ENCODE data around the gene AAMP.

The AAMP gene

DNA sequence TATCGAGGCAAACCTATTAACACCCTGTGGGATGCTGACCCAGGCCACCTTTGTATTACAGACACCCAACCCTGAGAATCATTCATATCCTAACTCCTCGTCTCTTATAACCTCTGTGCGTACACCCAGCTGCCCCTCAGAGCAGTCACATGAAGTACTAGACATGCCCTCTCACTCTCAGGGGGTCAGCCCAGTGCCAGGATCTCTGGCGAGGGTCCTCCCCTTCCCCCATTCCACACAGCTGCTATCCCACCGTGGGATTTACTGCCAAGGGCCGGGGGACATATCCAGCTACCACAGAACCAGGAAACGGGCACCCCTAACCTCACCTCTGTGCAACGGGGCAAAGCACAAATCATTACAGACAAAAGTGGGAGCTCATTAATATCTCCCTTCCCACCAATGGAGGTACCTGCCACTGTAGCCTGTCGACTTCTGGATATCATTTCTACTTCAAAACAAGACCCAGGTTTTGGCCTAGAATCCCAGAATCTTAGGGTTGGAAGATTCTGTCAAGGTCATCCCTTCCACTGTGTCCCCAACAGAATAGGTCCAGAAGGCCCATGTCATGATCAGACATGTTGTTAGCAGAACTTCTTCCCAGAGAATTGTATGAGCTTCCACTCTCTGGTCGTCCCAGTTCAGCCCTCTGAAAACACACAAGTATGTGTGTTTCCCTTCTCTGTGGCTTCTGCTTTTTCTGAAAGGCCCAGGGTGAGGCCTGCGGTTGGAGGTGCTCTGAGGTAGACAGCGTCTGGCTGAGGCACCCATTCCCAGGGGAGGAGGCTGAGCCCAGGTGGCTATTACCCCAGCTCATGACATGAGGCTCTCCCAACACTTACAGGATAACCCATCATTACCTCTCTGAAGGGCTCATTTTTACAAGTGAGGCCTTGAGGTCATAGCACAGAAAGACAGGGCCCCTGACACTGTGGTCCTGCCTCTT is 20.7 kb upstream of the AAMP start:
- H3K27ac ChIP-seq (ENCODE audit: insufficient read depth in 1 of 2, low read depth in 1 of 2, low read length in 2 of 2, poor library complexity in 1 of 2, severe bottlenecking in 2 of 2) = peak overlapping the region; percentile 66 to 90
- ChIA-PET CTCF (interaction anchor here (0.6 to 23.0 kb wide), 16 partner anchors 9 to 355 kb away, joined by 3 to 451 read pairs (median 6); partner anchors contain the start of genes AAMP, CATIP and PNKD), POLR2A (interaction anchor here (0.6 to 1.3 kb wide), 7 partner anchors 18 to 378 kb away, joined by 3 to 4 read pairs (median 3); partner anchors contain the start of genes AAMP and PNKD)
- peaks cover 25 to 85% (median 76%) of the 10 kb centered on the region in 4 experiments for H3K4me1 ChIP-seq (ENCODE audit: control extremely low read depth in 1 of 4, control insufficient read depth in 4 of 4, insufficient read depth in 4 of 4, low read length in 3 of 4)
- no peaks in the 10 kb centered on the region for H3K27me3 ChIP-seq (replicated peaks in 2 of 5; ENCODE audit: control insufficient read depth in 4 of 5, insufficient read depth in 5 of 5, low read length in 4 of 5)
- 32% methylated on average over 12 of the region's 12 CpGs for WGBS (ENCODE audit: insufficient coverage)
- no peaks in the 10 kb centered on the region for H3K9me3 ChIP-seq (ENCODE audit: control extremely low read depth in 1 of 5, control insufficient read depth in 4 of 5, insufficient read depth in 2 of 5, low read depth in 1 of 5, low read length in 4 of 5)
- DNase-seq = peak; percentile 59 to 86 (median 77)
- H3K4me3 ChIP-seq (ENCODE audit: control insufficient read depth in 1 of 7, extremely low read depth in 1 of 7, insufficient read depth in 4 of 7, low read depth in 2 of 7, low read length in 6 of 7) = peak overlapping the region in 6 of 7 experiments; percentile 62 to 93 (median 84)
- peaks cover 0 to 1% (median 0%) of the 10 kb centered on the region in 4 experiments for H3K36me3 ChIP-seq (ENCODE audit: control insufficient read depth in 4 of 4, insufficient read depth in 4 of 4, low read length in 3 of 4)

DNA sequence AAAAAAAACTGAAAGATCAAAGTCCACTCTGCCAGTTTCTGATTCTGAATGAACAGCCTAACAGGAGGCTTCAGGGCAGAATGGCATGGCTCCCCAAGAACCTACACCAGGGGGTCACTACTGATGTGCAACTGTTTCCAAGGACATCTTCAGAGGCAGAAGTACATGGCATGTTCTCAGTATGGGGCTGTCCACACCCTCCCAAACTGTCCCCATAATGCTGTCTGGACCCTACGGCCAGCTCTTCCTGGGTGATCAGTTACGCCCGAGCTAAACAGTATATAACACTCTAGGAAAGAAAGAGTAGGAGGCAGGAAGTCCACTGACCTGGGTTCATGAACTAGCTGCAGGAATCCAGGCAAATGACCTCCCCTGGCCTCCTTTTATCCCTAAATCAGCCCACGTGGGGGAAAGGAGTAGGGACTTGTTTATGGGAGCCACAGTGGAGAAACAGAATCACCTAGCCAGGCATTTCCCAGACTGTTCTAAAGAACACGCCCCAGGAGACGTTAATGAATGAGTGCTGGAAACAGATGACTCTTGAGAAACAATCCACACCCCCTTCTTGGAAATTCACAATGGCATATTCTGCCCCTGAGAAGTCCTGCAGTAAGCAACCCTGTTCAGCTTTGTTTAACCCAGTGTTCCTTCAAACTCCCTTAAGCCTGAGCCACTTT is 19.8 kb upstream of the AAMP start:
- Histone ChIP-seq H3K4me3 (ENCODE audit: control insufficient read depth in 1 of 7, extremely low read depth in 1 of 7, insufficient read depth in 4 of 7, low read depth in 2 of 7, low read length in 6 of 7) (peak overlapping the region in 5 of 7 experiments; percentile 37 to 93 (median 87)), H3K4me1 (ENCODE audit: control extremely low read depth in 1 of 4, control insufficient read depth in 4 of 4, insufficient read depth in 4 of 4, low read length in 3 of 4) (peaks cover 26 to 93% (median 83%) of the 10 kb centered on the region in 4 experiments), H3K9me3 (ENCODE audit: control extremely low read depth in 1 of 5, control insufficient read depth in 4 of 5, insufficient read depth in 2 of 5, low read depth in 1 of 5, low read length in 4 of 5) (no peaks in the 10 kb centered on the region), H3K27ac (ENCODE audit: insufficient read depth in 1 of 2, low read depth in 1 of 2, low read length in 2 of 2, poor library complexity in 1 of 2, severe bottlenecking in 2 of 2) (peak overlapping the region; percentile 66 to 90), H3K36me3 (ENCODE audit: control insufficient read depth in 4 of 4, insufficient read depth in 4 of 4, low read length in 3 of 4) (peaks cover 0 to 7% (median 0%) of the 10 kb centered on the region in 4 experiments), H3K27me3 (replicated peaks in 2 of 5; ENCODE audit: control insufficient read depth in 4 of 5, insufficient read depth in 5 of 5, low read length in 4 of 5) (no peaks in the 10 kb centered on the region)
- WGBS (ENCODE audit: insufficient coverage) = 20% methylated on average over 3 of the region's 6 CpGs
- no peak for DNase-seq
- ChIA-PET CTCF (interaction anchor here (0.6 to 23.0 kb wide), 12 partner anchors 10 to 177 kb away, joined by 3 to 451 read pairs (median 6); partner anchors contain the start of genes AAMP, CATIP and PNKD), POLR2A (interaction anchor here (0.6 to 1.3 kb wide), 2 partner anchors 58 to 106 kb away, joined by 3 read pairs; no protein-coding TSS in a partner anchor)

DNA sequence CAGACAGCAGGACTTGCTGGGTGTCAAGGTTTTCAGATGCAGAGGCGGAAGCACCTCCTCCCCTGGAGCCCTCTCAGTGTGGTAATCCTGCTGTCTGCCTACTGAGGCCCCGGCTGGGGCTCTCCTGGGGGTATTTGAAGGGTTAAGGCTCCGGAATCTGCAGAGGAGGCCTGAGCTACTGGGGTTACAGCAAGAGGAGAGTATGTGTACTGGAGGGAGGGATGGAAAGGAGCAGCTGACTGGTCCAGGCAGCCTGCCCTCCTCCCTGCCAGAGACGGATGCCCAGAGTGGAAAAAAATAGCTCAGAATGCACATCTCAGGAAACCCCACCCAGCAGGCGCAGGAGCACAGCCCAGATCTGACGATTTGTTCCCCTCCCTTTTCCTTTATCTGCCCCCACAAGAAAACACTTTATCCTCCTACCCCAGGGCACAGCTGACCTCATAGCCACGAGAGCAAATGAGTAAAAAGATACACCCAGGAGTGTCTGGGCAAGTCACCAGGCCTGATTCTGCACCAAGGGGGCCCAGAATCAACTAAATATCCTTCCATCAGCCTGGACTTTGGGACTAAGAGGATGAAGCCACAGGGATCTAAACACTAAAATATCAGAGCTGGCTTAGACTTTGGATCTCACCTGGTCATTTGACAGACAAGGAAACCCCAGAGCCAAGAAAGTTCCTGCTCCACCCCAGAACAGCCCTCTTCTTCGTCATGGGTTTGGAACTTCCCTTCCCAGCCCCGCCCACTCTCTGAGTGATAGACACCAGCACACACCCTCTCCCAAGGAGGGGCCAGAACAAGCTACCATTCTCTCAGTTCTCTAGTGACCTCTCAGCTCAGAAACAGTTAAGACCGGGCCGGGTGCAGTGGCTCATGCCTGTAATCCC is 16.9 kb upstream of the AAMP start:
- peaks cover 26 to 77% (median 71%) of the 10 kb centered on the region in 4 experiments for H3K4me1 ChIP-seq (ENCODE audit: control extremely low read depth in 1 of 4, control insufficient read depth in 4 of 4, insufficient read depth in 4 of 4, low read length in 3 of 4)
- POLR2A ChIA-PET = interaction anchor here (0.6 to 3.3 kb wide), 10 partner anchors 9 to 181 kb away, joined by 3 to 29 read pairs (median 6); partner anchors contain the start of genes AAMP, CTDSP1 and PNKD
- peak overlapping the region; percentile 89 to 91 for H3K27ac ChIP-seq (ENCODE audit: insufficient read depth in 1 of 2, low read depth in 1 of 2, low read length in 2 of 2, poor library complexity in 1 of 2, severe bottlenecking in 2 of 2)
- CTCF ChIA-PET = interaction anchor here (0.6 to 20.2 kb wide), 14 partner anchors 9 to 179 kb away, joined by 3 to 383 read pairs (median 6); partner anchors contain the start of genes AAMP, CATIP, CTDSP1 and PNKD
- no peaks in the 10 kb centered on the region for H3K27me3 ChIP-seq (replicated peaks in 2 of 5; ENCODE audit: control insufficient read depth in 4 of 5, insufficient read depth in 5 of 5, low read length in 4 of 5)
- H3K9me3 ChIP-seq (ENCODE audit: control extremely low read depth in 1 of 5, control insufficient read depth in 4 of 5, insufficient read depth in 2 of 5, low read depth in 1 of 5, low read length in 4 of 5) = no peaks in the 10 kb centered on the region
- peak overlapping the region in 6 of 7 experiments; percentile 2 to 68 (median 53) for H3K4me3 ChIP-seq (ENCODE audit: control insufficient read depth in 1 of 7, extremely low read depth in 1 of 7, insufficient read depth in 4 of 7, low read depth in 2 of 7, low read length in 6 of 7)
- peak; percentile 88 to 94 (median 92) for DNase-seq
- 5% methylated on average over 10 of the region's 11 CpGs for WGBS (ENCODE audit: insufficient coverage)
- H3K36me3 ChIP-seq (ENCODE audit: control insufficient read depth in 4 of 4, insufficient read depth in 4 of 4, low read length in 3 of 4) = peaks cover 2 to 32% (median 10%) of the 10 kb centered on the region in 4 experiments

DNA sequence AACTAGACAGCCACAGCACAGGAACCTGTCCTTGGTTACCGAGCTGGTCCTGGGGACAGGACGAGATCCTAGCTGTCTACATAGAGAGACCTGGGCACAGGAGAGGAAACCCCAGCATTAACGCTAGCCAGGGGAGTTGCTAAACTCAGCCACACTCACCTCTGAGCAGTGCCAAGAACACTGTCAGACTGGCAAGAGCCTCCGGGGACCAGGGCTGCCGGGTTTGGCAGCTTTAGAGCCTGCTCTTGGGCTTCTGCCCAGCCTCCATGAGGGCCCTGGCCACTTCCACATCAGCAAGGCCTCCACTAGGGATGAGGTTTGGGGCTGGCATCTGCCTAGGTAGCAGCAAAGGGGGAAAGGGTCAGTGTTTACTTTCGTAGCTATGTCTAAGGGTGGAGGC is 15.7 kb upstream of the AAMP start:
- no peak for DNase-seq
- Histone ChIP-seq H3K27ac (ENCODE audit: insufficient read depth in 1 of 2, low read depth in 1 of 2, low read length in 2 of 2, poor library complexity in 1 of 2, severe bottlenecking in 2 of 2) (peak overlapping the region; percentile 62 to 91), H3K4me1 (ENCODE audit: control extremely low read depth in 1 of 4, control insufficient read depth in 4 of 4, insufficient read depth in 4 of 4, low read length in 3 of 4) (peaks cover 25 to 65% (median 59%) of the 10 kb centered on the region in 4 experiments), H3K27me3 (replicated peaks in 2 of 5; ENCODE audit: control insufficient read depth in 4 of 5, insufficient read depth in 5 of 5, low read length in 4 of 5) (no peaks in the 10 kb centered on the region), H3K36me3 (ENCODE audit: control insufficient read depth in 4 of 4, insufficient read depth in 4 of 4, low read length in 3 of 4) (peaks cover 7 to 40% (median 17%) of the 10 kb centered on the region in 4 experiments), H3K9me3 (ENCODE audit: control extremely low read depth in 1 of 5, control insufficient read depth in 4 of 5, insufficient read depth in 2 of 5, low read depth in 1 of 5, low read length in 4 of 5) (no peaks in the 10 kb centered on the region), H3K4me3 (ENCODE audit: control insufficient read depth in 1 of 7, extremely low read depth in 1 of 7, insufficient read depth in 4 of 7, low read depth in 2 of 7, low read length in 6 of 7) (peak overlapping the region in 5 of 7 experiments; percentile 44 to 68 (median 56))
- WGBS (ENCODE audit: insufficient coverage) = 57% methylated on average over 5 of the region's 6 CpGs
- ChIA-PET POLR2A (interaction anchor here (2.5 to 3.3 kb wide), 3 partner anchors 10 to 111 kb away, joined by 17 to 29 read pairs (median 20); partner anchors contain the start of genes AAMP and PNKD), CTCF (interaction anchor here (0.8 to 20.2 kb wide), 4 partner anchors 11 to 71 kb away, joined by 4 to 383 read pairs (median 16); partner anchors contain the start of genes AAMP, CATIP and PNKD)

DNA sequence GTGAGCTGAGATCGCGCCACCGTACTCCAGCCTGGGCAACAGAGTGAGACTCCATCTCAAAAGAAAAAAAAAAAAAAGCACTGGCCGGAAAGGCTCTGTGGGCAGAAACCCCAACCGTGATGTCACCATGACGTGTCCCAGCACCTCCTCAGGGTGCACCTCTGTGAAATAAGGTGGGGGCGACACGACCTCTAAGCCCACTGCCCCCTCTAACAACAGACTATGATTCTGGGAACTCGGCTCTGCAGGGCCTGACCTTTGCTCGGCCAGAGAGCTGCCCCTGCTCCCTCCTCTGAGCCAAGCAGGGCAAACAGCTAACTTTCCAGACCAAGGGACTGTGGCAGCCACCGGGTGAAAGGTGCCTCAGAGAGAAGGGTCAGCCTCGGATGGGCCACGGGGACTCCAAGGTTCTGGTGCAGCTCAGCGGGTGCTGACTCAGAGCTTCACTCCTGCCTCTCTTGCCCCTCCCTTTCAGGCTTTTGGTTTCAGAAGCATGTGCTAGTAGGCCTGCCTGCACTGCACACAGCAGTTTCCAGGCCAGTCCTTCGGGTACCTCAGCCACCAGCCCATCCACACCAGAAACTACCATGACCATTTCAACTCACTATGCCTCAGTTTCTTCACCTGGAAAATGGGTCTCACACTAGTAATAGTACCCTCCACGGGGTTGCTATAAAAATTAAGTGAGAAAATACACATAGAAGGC is 14.3 kb upstream of the AAMP start:
- H3K27ac ChIP-seq (ENCODE audit: insufficient read depth in 1 of 2, low read depth in 1 of 2, low read length in 2 of 2, poor library complexity in 1 of 2, severe bottlenecking in 2 of 2) = peak overlapping the region; percentile 62 to 91
- ChIA-PET CTCF (interaction anchor here (0.6 to 20.2 kb wide), 4 partner anchors 9 to 494 kb away, joined by 3 to 383 read pairs (median 3); partner anchors contain the start of genes AAMP and PNKD), POLR2A (interaction anchor here (0.7 to 3.2 kb wide), 4 partner anchors 9 to 922 kb away, joined by 3 to 17 read pairs (median 4); no protein-coding TSS in a partner anchor)
- no peaks in the 10 kb centered on the region for H3K27me3 ChIP-seq (replicated peaks in 2 of 5; ENCODE audit: control insufficient read depth in 4 of 5, insufficient read depth in 5 of 5, low read length in 4 of 5)
- WGBS (ENCODE audit: insufficient coverage) = 78% methylated on average over 6 of the region's 16 CpGs
- H3K9me3 ChIP-seq (ENCODE audit: control extremely low read depth in 1 of 5, control insufficient read depth in 4 of 5, insufficient read depth in 2 of 5, low read depth in 1 of 5, low read length in 4 of 5) = no peaks in the 10 kb centered on the region
- peak in 2 of 3 donors; percentile 23 to 27 for DNase-seq
- peaks cover 15 to 53% (median 47%) of the 10 kb centered on the region in 4 experiments for H3K4me1 ChIP-seq (ENCODE audit: control extremely low read depth in 1 of 4, control insufficient read depth in 4 of 4, insufficient read depth in 4 of 4, low read length in 3 of 4)
- no peak overlapping the region for H3K4me3 ChIP-seq (ENCODE audit: control insufficient read depth in 1 of 7, extremely low read depth in 1 of 7, insufficient read depth in 4 of 7, low read depth in 2 of 7, low read length in 6 of 7)
- peaks cover 13 to 54% (median 30%) of the 10 kb centered on the region in 4 experiments for H3K36me3 ChIP-seq (ENCODE audit: control insufficient read depth in 4 of 4, insufficient read depth in 4 of 4, low read length in 3 of 4)
